PC-9 (cell line): Measurements from ENCODE around the gene C10orf143.

ENCODE experiments used
- EZH2 ChIP-seq: fragments of 200-600 bp; sonication (generic); IDR thresholded peaks from 2 replicates; pipeline ENCODE4 v1.8.0; 2017; ENCODE audit warnings: antibody characterized with exemption, low read depth
- TF ChIP-seq, protein P1 (sequence below): fragments of 200-600 bp; sonication (generic); conservative IDR thresholded peaks from 2 replicates; pipeline ENCODE4 v1.6.1; 2017; ENCODE audit warnings: mixed run types, antibody characterized with exemption, mild to moderate bottlenecking, moderate library complexity

DNA sequence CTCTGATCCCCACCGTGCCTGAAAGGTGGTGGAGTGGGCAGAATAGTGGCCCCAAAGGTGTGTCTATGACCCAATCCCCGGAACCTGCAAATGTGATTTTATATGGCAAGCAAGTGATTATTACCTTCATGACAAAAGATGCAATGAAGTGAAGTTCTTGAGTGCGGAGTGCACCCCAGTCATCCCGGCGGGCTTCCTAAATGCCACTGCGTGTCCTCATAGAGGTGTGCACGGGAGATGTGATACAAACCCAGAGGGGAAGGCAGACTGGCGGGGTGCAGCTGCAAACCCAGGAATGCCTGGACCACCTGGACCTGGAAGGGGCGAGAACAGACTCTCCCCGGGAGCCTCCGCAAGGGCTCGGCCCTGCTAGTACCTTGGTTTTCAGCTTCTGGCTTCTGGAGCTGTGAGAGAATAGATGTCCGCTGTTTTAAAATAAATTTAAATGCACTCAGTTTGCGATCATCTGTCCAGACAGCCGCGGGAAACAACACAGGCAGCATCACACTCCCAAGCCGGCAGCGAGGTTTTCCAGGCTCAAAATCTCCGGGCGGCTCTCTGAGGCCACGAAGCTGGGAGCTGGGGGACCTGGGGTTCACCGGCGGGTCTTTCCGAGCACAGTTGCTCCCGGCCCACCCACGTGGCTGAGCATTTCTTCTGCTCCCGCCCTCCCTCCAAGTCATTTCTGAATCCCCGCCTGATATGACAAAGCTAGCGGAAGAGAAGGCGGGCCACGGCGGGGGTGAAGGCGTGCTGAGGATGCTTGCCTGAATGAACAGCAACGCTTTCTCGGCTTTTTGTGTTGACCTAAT, 96.2 kb downstream of the C10orf143 start:
- TF ChIP-seq, protein P1, sequence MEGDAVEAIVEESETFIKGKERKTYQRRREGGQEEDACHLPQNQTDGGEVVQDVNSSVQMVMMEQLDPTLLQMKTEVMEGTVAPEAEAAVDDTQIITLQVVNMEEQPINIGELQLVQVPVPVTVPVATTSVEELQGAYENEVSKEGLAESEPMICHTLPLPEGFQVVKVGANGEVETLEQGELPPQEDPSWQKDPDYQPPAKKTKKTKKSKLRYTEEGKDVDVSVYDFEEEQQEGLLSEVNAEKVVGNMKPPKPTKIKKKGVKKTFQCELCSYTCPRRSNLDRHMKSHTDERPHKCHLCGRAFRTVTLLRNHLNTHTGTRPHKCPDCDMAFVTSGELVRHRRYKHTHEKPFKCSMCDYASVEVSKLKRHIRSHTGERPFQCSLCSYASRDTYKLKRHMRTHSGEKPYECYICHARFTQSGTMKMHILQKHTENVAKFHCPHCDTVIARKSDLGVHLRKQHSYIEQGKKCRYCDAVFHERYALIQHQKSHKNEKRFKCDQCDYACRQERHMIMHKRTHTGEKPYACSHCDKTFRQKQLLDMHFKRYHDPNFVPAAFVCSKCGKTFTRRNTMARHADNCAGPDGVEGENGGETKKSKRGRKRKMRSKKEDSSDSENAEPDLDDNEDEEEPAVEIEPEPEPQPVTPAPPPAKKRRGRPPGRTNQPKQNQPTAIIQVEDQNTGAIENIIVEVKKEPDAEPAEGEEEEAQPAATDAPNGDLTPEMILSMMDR, result no peak
- no peak for TF ChIP-seq EZH2
